ENCODE data around the gene MARK2.
"Not testable (repeated sequence)": the region's sequence is repeated elsewhere in the genome, so short reads cannot be mapped to it uniquely, and the experiment has no call there.

DNA sequence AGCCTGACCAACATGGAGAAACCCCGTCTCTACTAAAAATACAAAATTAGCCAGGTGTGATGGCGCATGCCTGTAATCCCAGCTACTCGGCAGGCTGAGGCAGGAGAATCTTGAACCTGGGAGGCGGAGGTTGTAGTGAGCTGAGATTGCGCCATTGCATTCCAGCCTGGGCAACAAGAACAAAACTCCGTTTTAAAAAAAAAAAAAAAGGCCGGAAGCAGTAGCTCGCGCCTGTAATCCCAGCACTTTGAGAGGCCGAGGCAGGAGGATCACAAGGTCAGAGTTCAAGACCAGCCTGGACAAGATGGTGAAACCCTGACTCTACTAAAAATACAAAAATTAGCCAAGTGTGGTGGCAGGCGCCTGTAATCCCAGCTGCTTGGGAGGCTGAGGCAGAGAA, 28.5 kb upstream of the MARK2 start:
- TF ChIP-seq, protein P1, sequence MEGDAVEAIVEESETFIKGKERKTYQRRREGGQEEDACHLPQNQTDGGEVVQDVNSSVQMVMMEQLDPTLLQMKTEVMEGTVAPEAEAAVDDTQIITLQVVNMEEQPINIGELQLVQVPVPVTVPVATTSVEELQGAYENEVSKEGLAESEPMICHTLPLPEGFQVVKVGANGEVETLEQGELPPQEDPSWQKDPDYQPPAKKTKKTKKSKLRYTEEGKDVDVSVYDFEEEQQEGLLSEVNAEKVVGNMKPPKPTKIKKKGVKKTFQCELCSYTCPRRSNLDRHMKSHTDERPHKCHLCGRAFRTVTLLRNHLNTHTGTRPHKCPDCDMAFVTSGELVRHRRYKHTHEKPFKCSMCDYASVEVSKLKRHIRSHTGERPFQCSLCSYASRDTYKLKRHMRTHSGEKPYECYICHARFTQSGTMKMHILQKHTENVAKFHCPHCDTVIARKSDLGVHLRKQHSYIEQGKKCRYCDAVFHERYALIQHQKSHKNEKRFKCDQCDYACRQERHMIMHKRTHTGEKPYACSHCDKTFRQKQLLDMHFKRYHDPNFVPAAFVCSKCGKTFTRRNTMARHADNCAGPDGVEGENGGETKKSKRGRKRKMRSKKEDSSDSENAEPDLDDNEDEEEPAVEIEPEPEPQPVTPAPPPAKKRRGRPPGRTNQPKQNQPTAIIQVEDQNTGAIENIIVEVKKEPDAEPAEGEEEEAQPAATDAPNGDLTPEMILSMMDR (IDR thresholded peaks at IDR 0.05), result not testable (repeated sequence)
- TF ChIP-seq NRF1 (IDR thresholded peaks at IDR 0.05; ENCODE audit: low read depth, low read length); SMC3 (IDR thresholded peaks at IDR 0.05; ENCODE audit: low read depth, low read length); EZH2phosphoT487 (IDR thresholded peaks at IDR 0.05; ENCODE audit: borderline replicate concordance, low read depth); NFIC (IDR thresholded peaks at IDR 0.05; ENCODE audit: borderline replicate concordance); JUND (IDR thresholded peaks at IDR 0.05); RAD21 (IDR thresholded peaks at IDR 0.05; ENCODE audit: low read length); TEAD4 (IDR thresholded peaks at IDR 0.05; ENCODE audit: borderline replicate concordance, insufficient read depth): not testable (repeated sequence)
- TF ChIP-seq, protein P2, sequence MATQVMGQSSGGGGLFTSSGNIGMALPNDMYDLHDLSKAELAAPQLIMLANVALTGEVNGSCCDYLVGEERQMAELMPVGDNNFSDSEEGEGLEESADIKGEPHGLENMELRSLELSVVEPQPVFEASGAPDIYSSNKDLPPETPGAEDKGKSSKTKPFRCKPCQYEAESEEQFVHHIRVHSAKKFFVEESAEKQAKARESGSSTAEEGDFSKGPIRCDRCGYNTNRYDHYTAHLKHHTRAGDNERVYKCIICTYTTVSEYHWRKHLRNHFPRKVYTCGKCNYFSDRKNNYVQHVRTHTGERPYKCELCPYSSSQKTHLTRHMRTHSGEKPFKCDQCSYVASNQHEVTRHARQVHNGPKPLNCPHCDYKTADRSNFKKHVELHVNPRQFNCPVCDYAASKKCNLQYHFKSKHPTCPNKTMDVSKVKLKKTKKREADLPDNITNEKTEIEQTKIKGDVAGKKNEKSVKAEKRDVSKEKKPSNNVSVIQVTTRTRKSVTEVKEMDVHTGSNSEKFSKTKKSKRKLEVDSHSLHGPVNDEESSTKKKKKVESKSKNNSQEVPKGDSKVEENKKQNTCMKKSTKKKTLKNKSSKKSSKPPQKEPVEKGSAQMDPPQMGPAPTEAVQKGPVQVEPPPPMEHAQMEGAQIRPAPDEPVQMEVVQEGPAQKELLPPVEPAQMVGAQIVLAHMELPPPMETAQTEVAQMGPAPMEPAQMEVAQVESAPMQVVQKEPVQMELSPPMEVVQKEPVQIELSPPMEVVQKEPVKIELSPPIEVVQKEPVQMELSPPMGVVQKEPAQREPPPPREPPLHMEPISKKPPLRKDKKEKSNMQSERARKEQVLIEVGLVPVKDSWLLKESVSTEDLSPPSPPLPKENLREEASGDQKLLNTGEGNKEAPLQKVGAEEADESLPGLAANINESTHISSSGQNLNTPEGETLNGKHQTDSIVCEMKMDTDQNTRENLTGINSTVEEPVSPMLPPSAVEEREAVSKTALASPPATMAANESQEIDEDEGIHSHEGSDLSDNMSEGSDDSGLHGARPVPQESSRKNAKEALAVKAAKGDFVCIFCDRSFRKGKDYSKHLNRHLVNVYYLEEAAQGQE (IDR thresholded peaks at IDR 0.05; ENCODE audit: low read depth, low read length), result not testable (repeated sequence)
- TF ChIP-seq, protein P3, sequence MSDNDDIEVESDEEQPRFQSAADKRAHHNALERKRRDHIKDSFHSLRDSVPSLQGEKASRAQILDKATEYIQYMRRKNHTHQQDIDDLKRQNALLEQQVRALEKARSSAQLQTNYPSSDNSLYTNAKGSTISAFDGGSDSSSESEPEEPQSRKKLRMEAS (IDR thresholded peaks at IDR 0.05; ENCODE audit: low read depth), result not testable (repeated sequence)
- TF ChIP-seq, protein P4, sequence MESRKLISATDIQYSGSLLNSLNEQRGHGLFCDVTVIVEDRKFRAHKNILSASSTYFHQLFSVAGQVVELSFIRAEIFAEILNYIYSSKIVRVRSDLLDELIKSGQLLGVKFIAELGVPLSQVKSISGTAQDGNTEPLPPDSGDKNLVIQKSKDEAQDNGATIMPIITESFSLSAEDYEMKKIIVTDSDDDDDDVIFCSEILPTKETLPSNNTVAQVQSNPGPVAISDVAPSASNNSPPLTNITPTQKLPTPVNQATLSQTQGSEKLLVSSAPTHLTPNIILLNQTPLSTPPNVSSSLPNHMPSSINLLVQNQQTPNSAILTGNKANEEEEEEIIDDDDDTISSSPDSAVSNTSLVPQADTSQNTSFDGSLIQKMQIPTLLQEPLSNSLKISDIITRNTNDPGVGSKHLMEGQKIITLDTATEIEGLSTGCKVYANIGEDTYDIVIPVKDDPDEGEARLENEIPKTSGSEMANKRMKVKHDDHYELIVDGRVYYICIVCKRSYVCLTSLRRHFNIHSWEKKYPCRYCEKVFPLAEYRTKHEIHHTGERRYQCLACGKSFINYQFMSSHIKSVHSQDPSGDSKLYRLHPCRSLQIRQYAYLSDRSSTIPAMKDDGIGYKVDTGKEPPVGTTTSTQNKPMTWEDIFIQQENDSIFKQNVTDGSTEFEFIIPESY (IDR thresholded peaks at IDR 0.05; ENCODE audit: borderline replicate concordance, low read depth), result not testable (repeated sequence)

Data from SK-N-SH (cell line).